Left lobe of liver (tissue), 2 donors: ENCODE results near the gene FAAP100. TPM values are rescaled to one million over a fixed set of nuclear protein-coding genes. Genes with fewer than 3 reads are reported as not detected.
A peak's percentile ranks its signal among the peaks of the same experiment; 100 is the strongest.

Source experiments
- ATAC-seq: fragments of 200-7000 bp; cut with Tn5 transposase; one replicate; pipeline ENCODE4 v1.9.1; 2020; ENCODE audit warnings: mild to moderate bottlenecking, moderate library complexity
- DNase-seq: peaks from one replicate; pipeline ENCODE4 v3.0.0-alpha.2; 2020; ENCODE audit warnings: low spot score
- total RNA-seq: library from RNA; stranded (reverse); gene quantifications from one replicate; pipeline ENCODE4 v1.2.1, GENCODE V29; 2021
- donor health status: DM: no; HTN: no; CAD: no; lungs with moderate emphysema.
- donor health status: DM: no; HTN: yes; CAD: no.

Gene FAAP100
- total RNA-seq, 1 donor from 2014 or later: 18.9 TPM

DNA sequence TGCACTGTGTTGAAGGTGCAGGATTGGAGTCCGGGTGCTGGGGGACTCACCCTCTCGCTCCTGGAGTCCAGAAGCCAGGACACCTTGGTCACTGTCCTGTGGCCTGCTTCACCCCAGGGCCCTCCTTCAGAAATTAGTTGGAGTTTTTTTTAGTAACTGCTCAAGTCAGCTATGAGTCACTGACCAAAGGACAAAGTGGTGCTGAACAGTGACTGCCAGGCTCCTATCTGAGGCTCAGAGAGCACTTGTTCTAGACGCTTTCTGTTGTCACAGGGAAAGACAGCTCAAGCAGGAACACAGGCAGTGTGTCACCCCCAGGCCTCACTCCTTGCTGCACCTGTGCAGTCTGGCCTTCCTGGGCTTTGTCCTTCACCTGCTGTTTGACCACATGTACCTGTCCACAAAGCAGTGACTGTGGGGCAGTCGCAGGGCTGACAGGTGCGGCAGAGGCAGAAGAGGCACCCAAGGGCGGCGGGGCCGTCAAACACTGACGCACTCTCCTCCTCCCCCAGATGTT lies 4.1 kb upstream of the FAAP100 start:
- ATAC-seq (no peak), DNase-seq (no peak)

DNA sequence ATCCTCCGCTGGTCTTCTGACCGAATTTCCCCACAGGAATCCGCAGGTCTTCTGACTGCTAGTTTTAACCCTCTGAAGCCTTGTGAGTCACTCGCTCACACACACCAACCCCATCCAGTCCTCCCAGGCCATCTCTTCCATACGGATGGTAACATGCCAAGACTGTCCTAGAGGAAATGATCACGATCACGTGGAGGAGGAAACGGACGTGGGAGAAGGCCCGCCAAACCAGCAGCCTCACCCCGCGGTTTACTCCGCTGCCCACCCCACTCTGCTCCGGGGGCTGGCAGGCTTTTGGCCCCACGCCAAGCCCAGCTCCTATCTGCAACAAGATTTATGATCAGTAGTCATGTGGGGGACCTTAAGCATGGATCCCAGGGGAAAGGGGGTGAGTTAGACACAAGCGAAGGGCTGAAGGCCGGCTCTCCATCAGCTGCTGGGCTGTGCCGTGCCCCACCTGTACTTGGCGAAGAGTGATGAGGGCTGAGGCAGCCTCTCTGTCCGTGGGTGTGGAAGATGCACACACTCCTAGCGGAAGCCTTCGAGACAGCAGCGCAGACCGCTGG lies 1.5 kb upstream of the FAAP100 start:
- no peak for DNase-seq
- ATAC-seq: no peak

DNA sequence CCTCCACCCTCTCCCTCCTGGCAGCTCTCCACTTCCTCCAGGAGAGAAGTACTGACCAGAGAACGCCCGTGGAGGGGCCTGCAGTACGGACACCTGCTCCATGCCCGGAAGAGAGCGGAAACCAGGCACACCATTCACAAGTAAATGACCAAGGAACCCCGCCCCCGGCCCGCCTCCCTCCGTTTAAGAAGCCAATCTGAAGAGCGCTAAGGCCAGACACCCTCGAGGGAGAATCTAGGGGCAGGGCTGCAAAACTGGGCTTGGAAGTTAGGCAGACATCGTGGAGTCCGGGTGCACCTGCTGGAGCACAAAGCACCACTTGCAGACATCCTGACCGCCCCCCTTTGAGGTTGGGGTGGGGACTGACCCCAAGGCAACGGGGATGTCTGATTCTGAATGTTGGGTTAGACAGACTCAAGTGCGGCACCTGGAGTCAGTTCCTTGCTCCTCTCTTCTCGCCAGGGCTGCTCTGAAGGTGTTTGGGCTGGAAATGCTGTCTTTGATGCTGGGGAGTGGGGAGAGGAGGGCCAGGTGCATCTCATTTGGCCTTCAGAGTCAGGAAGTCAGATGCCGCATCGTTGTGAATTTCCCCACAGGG lies 964 bp upstream of the FAAP100 start:
- no peak for DNase-seq
- peak; percentile 7 for ATAC-seq

DNA sequence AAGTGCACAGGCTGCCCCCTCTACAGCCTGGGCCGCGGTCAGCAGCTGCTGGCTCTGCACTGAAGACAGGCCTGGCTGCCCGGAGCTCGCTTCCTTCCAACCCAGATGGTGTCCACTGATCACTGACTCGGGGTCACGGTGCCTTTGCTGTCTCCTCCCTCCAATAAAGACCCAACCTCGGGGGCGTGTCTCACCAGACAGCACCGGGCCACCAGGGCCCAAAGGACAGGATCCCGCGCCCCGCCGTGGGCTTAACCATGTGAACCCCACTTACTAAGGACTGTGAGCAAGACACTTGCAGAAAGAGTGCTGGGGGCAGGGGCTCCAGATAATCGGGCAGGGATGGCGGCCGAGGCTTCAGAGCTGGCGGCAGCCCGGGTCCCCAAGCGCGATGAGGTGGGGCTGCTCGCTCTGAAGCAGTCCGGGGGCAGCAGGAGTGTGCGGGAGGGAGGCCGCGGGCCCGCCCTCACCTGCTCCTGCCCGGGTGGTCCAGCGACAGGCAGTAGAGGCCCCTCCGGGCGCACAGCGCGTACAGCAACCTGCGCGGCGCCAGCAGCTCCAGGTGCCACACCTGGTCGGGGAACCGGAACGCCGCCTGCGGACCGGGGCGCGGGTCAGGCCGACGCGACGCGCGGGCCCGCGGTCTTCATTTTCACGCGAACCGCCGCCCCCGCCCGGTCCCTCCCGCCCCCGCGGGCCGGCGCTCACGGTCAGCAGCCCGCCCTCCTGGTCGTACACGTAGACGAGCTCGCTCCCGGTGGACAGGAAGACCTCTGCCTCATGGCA lies 502 bp downstream of the FAAP100 start:
- peak; percentile 47 for ATAC-seq
- peak; percentile 67 for DNase-seq

DNA sequence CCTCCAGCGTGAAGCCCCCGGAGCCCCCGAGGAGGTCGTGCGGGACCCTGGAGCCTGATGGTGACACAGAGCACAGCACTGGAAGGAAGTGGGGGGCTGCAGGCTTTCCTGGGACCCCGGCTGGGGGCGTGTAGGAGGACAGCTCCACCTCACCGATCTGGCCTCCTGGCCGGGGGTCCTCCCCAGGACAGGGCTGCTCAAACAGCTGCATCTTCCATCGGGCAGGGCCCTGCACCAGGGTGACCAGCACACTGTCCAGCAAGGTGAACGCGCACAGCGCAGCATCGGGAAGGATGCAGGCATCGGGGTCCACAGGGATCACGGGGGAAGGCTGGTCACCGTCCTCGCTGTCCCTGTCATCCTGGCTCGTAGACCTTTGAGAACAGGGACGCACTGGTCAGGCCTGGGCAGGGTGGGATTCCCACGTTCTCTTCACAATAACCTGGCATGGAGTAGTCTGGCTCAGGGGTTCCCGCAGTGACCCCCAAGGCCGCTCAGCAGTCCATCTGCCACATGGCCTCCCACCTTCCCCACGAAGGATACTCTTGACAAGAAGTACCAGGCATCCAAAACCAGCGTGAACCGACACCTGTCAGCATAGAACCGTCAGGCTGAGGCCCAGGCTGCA lies 1.2 kb downstream of the FAAP100 start:
- ATAC-seq: no peak
- no peak for DNase-seq

DNA sequence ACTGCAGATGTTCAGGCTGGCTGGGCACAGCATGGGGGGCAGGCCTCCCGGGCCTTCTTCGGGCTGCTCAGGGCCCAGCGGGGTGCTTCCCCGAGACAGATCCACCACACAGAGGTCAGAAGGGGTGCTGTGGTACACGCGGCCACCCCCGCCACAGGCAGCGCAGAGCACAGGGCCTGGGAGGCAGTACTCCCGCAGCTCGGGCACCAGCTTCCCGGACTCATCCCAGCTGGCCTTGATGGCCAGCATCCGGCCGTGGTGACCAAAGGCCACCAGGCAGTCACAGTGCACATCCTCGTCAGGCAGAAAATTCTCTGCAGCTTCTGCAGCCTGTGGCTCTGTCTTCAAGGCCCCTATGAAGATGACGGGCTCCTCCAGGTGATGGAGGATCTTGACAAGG lies 1.9 kb downstream of the FAAP100 start:
- ATAC-seq (no peak), DNase-seq (no peak)

DNA sequence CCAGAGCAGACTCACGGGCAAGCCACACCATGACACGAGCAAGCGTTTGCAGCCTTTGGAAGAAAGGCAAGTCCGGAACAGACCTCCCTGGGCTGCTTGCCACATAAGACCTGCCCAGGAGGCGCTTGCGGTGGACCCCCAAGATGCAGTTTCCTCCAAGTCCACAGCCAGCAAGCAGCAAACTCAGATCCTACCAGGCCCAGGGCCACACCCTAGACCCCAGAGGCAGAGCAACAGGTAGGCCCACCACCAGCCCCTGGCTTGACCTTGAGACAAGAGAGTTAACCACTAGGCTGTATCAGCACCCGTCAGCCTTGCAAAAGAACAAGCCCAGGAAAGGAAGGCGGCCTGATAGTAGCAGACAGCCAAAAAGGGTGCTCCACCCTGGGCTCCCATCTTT lies 2.3 kb downstream of the FAAP100 start:
- ATAC-seq (no peak), DNase-seq (no peak)

DNA sequence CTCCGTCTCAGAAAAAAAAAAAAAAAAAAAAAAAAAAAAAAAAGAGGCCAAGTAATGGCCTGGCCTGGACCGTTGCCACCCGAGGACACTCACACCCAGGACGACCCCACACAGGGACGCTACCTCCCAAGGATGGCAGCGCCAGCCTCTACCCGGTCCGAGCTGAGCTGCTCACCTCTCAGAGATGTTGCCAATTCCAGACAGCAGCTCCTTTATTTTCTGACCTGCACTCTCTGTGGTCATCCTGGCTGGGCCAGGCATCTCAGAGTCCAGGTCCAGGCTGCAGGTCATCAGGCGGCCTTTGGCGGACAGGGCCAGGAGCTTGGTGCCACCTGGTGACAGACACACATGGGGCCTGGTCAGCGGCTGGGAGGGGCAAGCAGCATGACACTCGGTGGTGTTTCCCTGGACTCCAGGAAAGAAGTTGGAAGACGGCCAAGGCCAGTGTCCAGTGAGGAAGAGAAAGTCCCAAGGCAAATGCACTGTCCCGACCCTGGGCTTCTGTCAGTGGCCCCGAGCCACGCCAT lies 3.1 kb downstream of the FAAP100 start:
- peak; percentile 84 for DNase-seq
- peak; percentile 72 for ATAC-seq

- no peak for ATAC-seq
Observed at GRCh38 chr17:81547614-81547982, 4.6 kb downstream of the FAAP100 start.

GRCh38 chr17:81546906-81547613 lies 5.1 kb downstream of the FAAP100 start:
- no peak for ATAC-seq
- DNase-seq: no peak

More at GRCh38 chr17:81547614-81547982, 4.6 kb downstream of the FAAP100 start:
- no peak for DNase-seq

- ATAC-seq (no peak), DNase-seq (no peak)
Observed at GRCh38 chr17:81545160-81545949, 6.8 kb downstream of the FAAP100 start.

DNA sequence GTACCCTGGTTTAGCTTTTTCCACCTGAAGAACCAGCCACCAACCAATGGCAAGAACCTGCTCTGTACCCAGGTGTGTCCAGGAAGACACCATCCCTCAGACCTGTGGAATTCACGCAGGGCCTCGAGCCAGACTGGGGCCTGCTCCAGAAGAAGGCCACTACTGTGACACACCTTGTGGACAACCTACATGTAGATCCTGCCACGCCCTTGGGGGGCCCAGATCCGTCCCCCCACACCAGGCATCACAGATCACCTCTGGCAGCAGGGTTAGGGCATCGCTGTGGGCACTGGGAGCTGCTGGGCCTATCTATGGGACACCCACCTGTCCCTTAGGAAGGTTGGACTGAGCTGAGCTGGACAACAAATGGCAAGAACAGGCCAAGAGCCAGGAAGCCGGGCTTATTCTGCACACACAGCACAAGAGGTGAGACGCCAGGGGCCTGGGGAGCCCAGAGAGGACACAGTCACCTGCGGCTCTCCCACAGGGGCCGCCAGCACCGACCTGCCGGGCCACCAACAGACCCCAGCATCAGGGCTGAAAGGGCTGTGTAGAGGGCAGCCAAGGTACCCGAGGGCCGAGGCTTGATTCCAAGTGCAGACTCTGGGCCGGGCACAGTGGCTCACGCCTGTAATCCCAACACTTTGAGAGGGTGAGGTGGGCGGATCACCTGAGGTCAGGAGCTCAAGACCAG lies 7.7 kb downstream of the FAAP100 start:
- no peak for DNase-seq
- ATAC-seq: no peak

GRCh38 chr17:81543756-81544155 lies 8.4 kb downstream of the FAAP100 start:
- no peak for DNase-seq
- no peak for ATAC-seq

DNA sequence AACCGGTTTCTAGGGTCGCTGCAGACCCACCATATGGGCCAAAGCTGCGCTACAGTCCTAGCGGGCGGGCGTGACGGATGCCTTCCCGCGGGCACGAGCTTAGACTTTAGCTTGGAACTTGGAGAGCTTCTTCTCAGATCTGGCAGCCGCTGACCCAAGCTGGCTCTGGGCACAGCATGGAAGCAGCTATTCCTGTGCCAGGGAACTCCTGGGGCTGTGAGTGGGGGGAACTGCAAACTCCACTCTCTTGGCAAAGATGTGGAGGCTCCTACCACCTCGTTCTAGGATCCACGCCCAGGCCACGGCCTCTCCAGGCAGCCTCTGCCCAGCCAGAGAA lies 8.8 kb downstream of the FAAP100 start:
- DNase-seq (no peak), ATAC-seq (no peak)

DNA sequence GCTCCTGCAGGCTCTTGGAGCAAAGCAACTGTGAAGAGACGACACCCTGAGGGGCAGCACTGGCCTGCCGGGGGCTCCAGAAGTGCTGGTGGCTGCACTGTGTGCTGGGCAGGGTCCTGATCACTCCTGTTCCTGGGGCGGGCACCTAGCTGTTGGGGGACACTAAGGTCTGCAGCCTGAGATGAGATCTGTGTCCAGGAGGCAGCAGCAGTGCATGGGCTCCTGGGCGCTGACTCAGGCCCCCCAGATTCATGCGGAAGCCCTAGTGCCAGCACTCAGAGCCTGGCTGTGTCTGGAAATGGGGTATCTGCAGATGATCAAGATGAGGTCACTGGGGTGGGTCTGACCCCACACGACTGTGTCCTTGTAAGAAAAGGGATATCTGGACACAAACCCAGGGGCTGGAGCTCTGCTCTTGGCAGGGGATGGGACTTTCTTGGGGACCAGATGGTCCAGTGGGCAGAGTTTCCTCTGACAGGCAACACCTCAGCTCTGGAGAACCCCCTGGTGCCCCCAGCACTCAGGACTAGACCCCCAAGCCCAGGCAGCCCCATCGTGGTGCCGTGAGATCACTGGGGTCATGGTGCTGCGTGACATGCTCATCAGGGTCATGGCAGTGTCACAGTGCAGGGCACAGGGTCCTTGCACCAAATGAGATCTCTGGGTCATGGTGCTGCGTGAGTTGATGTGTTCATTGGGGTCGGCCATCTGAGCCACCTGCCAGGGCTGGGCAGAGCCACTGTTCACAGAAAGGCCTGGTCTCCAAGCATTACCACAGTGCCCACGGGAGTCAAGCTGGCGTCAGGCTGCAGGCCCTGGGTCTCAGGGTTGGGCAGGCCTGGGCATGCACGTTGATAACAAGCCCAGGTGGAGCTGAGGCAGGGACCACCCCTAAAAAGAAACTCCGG lies 9.5 kb downstream of the FAAP100 start:
- no peak for ATAC-seq
- no peak for DNase-seq

DNA sequence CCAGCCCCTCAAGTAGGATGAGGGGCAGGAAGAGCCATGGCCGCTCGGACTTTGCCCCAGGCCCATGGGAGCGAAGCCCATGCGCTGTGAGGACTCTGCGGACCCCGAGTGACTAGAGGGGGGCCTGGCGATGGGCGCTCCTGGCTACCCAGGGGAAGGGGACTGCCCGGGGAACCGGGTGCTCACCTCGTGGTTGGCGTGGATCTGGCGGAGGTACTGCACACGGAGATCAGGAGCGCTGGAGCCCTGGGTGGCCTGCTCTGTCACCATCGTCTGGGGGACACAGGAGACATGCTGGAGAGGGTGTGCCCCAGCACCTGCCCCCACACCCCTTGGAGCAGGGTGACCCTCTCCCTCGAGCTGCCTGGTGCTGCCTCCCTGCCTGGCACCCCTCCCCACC lies 11.0 kb downstream of the FAAP100 start:
- ATAC-seq: no peak
- no peak for DNase-seq

GRCh38 chr17:81540676-81541027 lies 11.5 kb downstream of the FAAP100 start:
- no peak for ATAC-seq
- DNase-seq: no peak

GRCh38 chr17:81539961-81540675 lies 12.0 kb downstream of the FAAP100 start:
- DNase-seq: no peak
- ATAC-seq: no peak
